HG02763 (cell line): ENCODE results near the gene COBLL1.
A peak's percentile ranks its signal among the peaks of the same experiment; 100 is the strongest.

Experiments used
- ATAC-seq: cut with Tn5 transposase; IDR thresholded peaks from one replicate; pipeline ENCODE4 v1.9.1; 2021; ENCODE audit warnings: mild to moderate bottlenecking, moderate library complexity; ENCODE audit not compliant: unreplicated experiment

The COBLL1 gene

GRCh38 chr2:164789968-164790367 is 51.7 kb downstream of the COBLL1 start:
- no peak for ATAC-seq

DNA sequence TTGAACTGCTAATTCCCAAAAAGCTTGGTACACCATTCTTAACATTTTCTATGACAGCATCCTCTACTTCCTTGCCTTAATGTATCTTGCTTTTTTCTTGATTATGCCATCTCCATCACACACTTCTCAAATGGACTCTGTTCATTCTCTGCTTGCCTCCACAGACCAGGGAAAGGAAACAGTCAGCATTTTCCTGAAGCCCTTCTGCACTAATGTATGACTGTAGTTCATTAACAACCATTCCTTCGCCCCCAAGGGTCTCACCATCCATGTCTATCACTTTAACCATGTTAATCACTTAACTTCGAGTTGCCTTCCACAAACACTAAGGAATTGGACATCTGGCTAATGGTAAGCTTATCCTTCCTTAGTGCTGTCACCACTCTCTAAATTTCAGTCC is 54.8 kb downstream of the COBLL1 start:
- ATAC-seq = no peak

DNA sequence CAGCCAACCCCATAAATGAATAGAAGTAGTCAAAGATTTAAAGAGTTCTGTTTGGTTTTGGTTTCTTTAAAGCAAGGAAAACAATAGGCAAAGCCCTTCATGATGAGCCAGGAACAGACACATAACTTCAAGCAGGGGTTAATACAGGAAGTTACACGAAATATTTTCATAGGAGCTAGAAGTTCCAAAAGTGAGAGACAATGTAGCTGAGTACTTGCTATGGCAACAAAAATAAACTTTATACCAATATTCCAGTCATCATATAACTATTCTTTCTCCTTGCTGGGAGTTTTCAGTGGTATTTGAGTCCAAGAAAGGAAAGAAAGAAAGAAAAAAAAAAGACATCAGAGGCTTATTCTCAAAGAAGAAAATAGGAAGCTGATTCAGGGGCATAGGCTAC is 56.2 kb downstream of the COBLL1 start:
- ATAC-seq = no peak

- no peak for ATAC-seq
Observed at GRCh38 chr2:164784376-164784775, 57.2 kb downstream of the COBLL1 start.

- ATAC-seq = no peak
Observed at GRCh38 chr2:164782323-164782722, 59.3 kb downstream of the COBLL1 start.

DNA sequence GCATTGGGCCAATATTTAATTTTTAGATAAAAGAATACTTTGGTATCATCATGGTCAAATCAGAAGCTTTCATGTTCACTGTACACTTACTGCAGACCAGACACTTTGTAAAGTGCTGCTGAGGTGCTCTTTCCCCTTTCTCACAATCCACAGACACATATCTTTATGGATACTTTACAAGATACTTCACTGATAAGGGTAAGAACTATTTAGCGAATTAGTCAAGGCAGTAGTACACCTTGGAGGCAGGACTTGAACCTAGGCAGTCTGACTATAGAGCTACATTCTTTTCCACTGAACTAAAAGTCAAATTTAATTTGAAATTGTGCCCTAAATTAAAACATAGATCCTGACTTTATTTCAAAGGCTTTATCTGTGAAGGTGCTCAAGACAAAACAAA is 60.2 kb downstream of the COBLL1 start:
- ATAC-seq = no peak

DNA sequence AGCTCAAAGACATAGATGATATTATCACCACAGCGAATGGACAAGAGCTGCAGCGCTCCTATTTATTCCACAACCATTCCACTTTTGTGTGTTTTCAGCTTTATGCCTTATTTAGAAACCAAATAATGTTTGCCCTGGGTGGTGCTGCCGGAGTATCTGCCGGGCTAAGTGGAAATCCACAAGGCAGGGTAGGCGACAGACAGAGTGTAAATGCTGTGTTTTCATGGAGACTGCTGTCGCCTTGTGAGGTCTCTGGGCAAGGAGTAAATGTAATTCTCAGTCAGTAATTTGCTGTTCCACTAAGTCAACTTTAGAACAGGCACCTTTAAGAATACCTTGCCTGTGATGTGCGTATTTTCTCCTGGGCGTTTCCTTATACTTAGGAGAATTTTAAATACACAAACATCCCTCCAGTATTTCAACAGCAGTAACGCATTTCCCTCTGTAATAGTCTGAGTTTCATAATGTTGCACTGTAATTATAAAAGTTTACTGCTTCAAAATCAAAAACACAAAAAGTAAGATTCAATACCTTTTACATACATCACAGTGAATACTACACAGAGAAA is 60.9 kb downstream of the COBLL1 start:
- ATAC-seq = no peak

DNA sequence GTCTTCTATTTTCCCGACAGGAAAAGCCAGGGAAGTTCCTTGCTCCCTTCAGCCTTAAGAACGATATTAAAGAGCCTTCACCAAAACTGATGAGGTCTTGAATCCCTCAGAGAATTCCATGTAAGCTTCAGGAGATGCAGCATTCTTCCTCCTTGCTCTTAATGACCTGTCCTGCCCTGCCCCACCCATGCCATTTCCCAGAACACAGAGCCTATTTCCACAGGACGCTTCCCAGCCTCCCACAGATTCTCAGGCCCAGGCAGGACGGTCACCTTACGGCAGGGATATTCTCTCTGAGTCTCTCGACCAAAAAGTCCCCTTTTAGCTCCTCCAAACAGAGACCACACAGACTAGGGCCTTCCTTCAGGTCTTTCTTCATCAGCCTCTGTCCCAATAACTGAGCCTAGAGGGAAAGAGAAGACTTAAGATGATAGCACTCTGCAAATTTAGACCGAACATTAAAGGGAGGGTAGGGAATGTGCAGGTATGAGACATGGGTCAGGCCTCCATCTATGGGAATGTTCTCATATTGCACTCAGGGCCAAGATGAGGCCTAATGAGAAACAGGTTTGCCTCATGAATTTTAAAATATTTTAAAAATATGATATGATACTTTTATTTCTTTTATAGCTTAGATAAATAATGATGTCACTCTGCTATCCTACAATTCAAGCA is 62.1 kb downstream of the COBLL1 start:
- ATAC-seq = no peak

- no peak for ATAC-seq
Observed at GRCh38 chr2:164778723-164779122, 62.9 kb downstream of the COBLL1 start.

DNA sequence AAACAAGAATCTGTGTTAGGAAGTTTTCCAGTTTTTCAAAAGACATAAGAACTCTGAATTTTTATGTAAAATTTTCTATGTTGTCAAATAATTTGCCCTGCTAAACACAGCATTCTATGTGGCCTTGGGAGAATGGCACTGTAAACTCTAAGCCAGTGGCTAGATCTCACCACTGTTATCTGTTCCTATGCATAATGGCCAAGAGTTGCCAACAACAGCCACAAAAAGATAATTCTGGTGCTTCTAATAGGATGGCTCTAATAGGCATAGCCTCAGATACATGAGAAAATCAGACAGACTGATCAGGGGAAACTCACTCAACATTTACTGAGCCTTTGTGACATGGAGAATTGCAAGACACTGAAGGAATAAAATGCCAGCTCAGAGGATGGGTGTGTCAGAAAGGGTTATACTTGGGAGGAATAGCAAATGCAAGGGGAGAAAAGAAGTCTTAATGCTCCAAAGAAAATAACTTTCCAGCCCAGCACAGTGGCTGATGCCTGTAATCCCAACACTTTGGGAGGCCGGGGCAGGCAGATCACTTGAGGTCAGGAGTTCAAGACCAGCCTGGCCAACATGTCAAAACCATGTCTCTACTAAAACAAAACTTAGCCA is 63.7 kb downstream of the COBLL1 start:
- ATAC-seq = no peak

- ATAC-seq = no peak
Observed at GRCh38 chr2:164773635-164774034, 68.0 kb downstream of the COBLL1 start.

DNA sequence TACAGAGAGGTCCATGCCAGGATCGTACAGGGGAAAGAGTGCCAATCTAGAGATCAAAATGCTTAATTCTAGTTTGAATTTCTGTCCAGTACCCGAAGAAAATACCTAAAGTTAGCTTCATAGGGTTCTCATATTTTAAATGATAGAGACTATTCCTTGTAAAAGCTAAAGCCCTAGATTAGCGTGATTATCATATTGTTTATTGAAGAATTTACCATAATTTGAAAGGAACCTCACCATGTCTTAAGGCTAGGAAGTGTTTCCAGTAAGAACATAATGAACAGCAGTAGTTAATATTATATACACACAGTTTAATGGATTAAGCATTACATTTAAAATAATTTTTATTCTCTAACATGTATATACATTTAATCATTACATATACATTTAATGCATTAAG is 68.5 kb downstream of the COBLL1 start:
- no peak for ATAC-seq

- no peak for ATAC-seq
Observed at GRCh38 chr2:164771897-164772296, 69.7 kb downstream of the COBLL1 start.

GRCh38 chr2:164770421-164770916 is 71.2 kb downstream of the COBLL1 start:
- no peak for ATAC-seq

DNA sequence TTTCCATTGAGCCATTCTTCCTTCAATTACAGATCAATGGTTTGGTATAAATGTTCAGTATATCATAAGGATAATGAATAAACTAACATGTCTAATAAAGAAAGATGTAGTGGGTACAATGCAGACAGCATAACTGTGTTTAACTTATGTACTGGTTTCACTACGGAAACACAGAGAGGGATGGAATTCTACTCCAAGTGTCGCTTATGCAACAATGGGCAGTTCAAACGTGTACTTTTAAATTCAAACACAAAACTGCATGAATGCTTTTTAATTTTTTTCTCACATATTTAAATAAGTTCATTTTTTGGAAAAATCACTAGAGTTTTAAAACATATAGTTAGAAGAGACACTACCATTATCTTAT is 74.7 kb downstream of the COBLL1 start:
- ATAC-seq = no peak

- no peak for ATAC-seq
Observed at GRCh38 chr2:164766216-164766953, 75.2 kb downstream of the COBLL1 start.

DNA sequence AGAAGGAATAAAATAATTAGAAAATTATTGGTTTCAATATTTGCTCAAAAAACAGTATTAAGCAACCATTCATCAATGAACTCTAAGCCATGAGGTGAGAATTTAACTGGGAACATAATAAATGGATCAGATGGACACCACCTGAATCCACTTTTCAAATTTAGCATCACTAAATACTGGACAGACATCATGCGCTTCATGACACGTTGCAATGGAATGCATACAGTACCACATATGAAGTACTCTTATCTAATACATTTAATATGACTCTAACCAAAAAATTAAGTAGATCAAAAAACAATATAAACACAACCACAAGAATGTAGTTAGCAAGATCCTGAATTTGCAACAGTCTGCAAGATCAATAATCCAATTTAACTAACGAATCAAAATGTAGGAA is 76.6 kb downstream of the COBLL1 start:
- no peak for ATAC-seq

GRCh38 chr2:164764474-164764873 is 77.1 kb downstream of the COBLL1 start:
- ATAC-seq = no peak

DNA sequence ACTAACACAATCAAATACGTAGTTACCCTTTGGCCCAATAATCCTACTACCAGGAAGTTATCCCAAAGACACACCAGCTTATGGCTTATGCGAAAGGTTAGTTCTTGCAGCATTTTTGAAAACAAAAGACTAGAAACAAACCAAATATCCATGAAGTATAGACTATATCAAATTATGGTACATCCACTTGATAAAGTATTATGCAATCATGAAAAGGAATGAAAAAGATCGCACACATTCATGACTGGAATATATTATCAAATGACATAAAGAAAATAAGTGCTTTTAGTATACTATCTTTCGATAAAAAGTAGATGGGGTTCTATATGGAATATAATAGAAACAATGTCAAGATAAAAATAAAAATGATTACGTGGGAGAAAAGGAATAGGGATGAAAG is 78.2 kb downstream of the COBLL1 start:
- ATAC-seq = no peak

GRCh38 chr2:164761737-164762460 is 79.7 kb downstream of the COBLL1 start:
- no peak for ATAC-seq

DNA sequence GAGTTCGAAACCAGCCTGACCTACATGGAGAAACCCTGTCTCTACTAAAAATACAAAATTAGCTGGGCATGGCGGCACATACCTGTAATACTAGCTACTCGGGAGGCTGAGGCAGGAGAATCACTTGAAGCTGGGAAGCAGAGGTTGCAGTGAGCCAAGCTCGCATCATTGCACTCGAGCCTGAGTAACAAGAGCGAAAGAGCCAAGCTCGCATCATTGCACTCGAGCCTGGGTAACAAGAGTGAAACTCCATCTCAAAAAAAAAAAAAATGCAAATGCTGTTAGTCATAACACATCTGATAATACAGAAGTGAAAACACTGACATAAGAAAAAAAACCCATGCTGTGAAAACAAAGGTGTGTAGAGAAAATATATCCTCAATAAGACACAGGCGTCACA is 80.4 kb downstream of the COBLL1 start:
- peak; percentile 100 for ATAC-seq
